ENCODE data around the gene P2RX6.

Gene P2RX6

DNA sequence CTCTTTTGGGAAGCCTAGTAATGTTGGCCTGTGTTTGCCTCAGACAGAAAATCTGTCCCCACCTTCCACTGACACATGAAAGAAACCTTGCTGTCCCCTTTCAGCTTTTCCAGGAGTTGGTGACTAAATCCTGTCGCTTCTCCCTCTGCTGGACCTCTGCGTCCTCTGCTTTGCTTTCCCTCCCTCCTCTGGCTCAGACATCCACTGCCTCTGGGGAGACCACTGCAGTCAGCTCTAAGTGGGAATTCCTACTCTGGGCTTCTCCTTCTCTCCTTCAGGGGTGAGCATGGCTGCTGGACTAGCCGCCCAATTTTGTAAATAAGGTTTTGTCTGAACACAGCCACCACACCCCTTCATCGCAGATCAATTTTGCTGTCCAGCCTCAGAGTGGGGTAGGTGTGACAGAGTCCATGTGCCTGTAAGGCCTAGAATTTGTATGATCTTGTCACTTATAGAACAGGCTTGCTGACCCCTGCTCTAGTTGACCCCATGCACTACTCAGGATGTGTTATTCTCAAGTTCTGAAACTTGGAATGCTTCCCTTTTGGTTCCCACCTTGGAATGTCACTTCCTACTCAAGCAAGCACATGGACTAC is 53.8 kb downstream of the P2RX6 start:
- TF ChIP-seq, protein P1, sequence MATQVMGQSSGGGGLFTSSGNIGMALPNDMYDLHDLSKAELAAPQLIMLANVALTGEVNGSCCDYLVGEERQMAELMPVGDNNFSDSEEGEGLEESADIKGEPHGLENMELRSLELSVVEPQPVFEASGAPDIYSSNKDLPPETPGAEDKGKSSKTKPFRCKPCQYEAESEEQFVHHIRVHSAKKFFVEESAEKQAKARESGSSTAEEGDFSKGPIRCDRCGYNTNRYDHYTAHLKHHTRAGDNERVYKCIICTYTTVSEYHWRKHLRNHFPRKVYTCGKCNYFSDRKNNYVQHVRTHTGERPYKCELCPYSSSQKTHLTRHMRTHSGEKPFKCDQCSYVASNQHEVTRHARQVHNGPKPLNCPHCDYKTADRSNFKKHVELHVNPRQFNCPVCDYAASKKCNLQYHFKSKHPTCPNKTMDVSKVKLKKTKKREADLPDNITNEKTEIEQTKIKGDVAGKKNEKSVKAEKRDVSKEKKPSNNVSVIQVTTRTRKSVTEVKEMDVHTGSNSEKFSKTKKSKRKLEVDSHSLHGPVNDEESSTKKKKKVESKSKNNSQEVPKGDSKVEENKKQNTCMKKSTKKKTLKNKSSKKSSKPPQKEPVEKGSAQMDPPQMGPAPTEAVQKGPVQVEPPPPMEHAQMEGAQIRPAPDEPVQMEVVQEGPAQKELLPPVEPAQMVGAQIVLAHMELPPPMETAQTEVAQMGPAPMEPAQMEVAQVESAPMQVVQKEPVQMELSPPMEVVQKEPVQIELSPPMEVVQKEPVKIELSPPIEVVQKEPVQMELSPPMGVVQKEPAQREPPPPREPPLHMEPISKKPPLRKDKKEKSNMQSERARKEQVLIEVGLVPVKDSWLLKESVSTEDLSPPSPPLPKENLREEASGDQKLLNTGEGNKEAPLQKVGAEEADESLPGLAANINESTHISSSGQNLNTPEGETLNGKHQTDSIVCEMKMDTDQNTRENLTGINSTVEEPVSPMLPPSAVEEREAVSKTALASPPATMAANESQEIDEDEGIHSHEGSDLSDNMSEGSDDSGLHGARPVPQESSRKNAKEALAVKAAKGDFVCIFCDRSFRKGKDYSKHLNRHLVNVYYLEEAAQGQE (IDR thresholded peaks at IDR 0.05; ENCODE audit: insufficient read depth in 1 of 2, low read depth in 2 of 2, low read length in 2 of 2): no peak
- TF ChIP-seq TAF1 (IDR thresholded peaks at IDR 0.05; ENCODE audit: borderline replicate concordance, insufficient read depth, low read length) (no peak), SIN3A (IDR thresholded peaks at IDR 0.05; ENCODE audit: borderline replicate concordance, insufficient read depth, low read length) (no peak), POLR2AphosphoS5 (IDR thresholded peaks at IDR 0.05; ENCODE audit: low read depth, low read length) (no peak), FOXP2 (optimal IDR thresholded peaks at IDR 0.05; ENCODE audit: borderline replicate concordance, extremely low read depth, extremely low read length, insufficient read depth) (no peak)

DNA sequence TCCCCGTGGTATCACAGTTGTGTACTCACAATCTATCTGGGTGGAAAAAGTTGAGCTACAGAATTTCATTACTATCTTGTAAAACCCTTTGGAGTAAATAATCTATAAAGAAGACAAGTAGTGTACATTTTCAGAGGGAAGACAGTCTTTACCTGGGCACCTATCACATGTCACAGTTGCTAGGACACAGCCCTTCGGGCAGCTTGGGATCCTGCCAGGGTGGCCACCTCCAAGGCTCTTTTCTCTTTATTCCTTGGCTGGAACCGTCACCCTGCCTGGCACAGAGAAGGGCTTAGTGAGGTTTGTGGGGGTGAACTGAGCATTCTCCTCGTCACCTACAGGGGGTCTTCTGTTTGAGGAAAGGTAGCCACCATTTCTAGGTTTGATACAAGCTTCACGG is 54.4 kb downstream of the P2RX6 start:
- no peak for TF ChIP-seq SIN3A (IDR thresholded peaks at IDR 0.05; ENCODE audit: borderline replicate concordance, insufficient read depth, low read length)
- TF ChIP-seq, protein P1 (IDR thresholded peaks at IDR 0.05; ENCODE audit: insufficient read depth in 1 of 2, low read depth in 2 of 2, low read length in 2 of 2): no peak
- TF ChIP-seq POLR2AphosphoS5 (IDR thresholded peaks at IDR 0.05; ENCODE audit: low read depth, low read length): no peak
- no peak for TF ChIP-seq TAF1 (IDR thresholded peaks at IDR 0.05; ENCODE audit: borderline replicate concordance, insufficient read depth, low read length)
- no peak for TF ChIP-seq FOXP2 (optimal IDR thresholded peaks at IDR 0.05; ENCODE audit: borderline replicate concordance, extremely low read depth, extremely low read length, insufficient read depth)

DNA sequence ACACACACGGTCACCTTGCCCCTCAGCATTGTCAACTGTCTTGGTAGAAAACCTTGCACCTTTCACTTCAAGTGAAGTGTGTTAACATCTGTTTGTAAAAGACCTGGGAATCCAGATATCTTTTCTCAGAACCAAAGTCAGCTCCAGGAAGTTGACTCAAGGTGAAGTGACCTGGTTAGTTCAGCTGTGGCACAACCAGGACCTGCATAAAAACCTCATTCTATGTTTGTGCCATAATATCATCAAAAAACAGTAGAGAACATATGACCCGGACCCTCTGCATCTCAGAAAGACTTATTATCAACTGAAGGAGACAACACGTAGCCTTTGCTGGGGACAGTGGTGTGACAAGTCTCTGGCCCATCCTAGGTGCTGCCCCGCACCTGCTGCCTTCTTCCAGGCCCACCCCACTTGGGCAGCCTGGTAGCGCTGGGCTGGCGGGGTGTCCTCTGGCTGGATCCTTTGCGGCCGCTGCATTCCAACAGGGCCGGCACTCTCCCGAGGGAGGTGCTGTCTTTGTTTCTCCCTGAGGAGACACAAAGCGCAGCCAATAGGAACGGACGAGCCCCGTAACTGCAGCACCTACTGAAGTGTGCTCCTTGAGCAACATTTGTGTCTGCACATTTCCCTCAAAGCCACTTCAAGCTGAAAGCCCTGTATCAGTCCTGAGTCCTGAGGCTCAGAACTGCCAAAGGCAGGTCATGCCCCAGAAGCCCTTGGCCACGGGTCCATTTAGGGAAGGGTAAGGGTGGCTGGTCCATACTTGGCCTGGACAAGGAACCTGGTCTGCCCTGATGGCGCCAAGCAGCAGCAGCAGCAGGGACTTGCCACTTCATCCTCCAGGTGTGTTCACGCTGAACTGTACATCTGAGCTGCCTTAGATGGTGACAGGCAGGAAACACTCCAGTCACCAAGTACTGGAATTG is 56.0 kb downstream of the P2RX6 start:
- no peak for TF ChIP-seq POLR2AphosphoS5 (IDR thresholded peaks at IDR 0.05; ENCODE audit: low read depth, low read length)

DNA sequence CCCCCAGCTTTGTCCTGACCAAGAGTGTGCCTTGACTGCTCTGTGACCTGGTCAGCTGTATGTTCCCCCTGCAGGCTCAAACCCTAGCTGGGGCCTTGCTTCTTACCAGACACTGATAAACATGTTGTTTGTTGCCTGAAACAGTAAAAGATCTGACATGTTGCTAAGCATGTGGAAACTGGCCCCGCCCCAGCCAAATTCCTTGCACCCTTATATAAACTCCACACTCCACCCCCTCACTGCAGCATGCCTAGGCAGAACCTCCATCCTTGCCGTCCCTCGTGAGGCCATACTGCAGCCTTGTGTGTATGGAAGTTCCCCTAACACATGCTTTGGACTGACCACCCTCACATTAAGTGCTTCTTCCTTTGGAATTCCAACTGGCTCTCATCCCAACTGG is 58.1 kb downstream of the P2RX6 start:
- TF ChIP-seq, protein P1 (IDR thresholded peaks at IDR 0.05; ENCODE audit: insufficient read depth in 1 of 2, low read depth in 2 of 2, low read length in 2 of 2): no peak
- no peak for TF ChIP-seq TAF1 (IDR thresholded peaks at IDR 0.05; ENCODE audit: borderline replicate concordance, insufficient read depth, low read length)
- TF ChIP-seq FOXP2 (optimal IDR thresholded peaks at IDR 0.05; ENCODE audit: borderline replicate concordance, extremely low read depth, extremely low read length, insufficient read depth): no peak

DNA sequence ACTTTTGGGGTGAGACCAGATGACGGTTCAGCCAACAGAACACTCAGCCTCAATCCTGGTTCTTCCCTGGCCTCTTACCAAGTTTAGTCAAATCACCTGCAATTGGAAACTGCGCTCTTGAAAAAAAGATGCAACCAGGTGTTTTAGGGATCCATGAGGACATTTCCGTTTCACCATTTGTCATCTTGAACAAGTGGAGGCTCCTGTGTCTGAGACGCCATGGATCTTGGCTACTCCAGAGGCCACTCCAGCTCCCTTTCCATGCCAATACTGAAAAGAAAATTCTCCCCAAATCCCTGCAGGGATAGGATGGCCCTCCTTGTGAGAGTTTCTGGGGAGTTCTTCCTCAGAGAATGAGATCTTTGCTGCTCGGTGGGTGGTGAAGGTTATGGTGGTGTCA is 58.5 kb downstream of the P2RX6 start:
- TF ChIP-seq, protein P1 (IDR thresholded peaks at IDR 0.05; ENCODE audit: insufficient read depth in 1 of 2, low read depth in 2 of 2, low read length in 2 of 2): no peak
- no peak for TF ChIP-seq POLR2AphosphoS5 (IDR thresholded peaks at IDR 0.05; ENCODE audit: low read depth, low read length)
